HG02870 (cell line): Measurements from ENCODE around the gene TRIM50.
"Not testable (repeated sequence)": the region's sequence is repeated elsewhere in the genome, so short reads cannot be mapped to it uniquely, and the experiment has no call there.

ENCODE experiments used
- ATAC-seq: cut with Tn5 transposase; IDR thresholded peaks from one replicate; pipeline ENCODE4 v1.9.1; 2021; ENCODE audit warnings: mild to moderate bottlenecking, moderate library complexity; ENCODE audit not compliant: unreplicated experiment

TRIM50 gene

GRCh38 chr7:73327922-73328321 lies at the start of gene TRIM50, which contains the start of gene FKBP6:
TSS of gene TRIM50 (minus strand) at chr7:73328082. CDS start at chr7:73324787, 3,295 bp downstream.
TSS of gene FKBP6 (plus strand) at chr7:73328161. CDS start at chr7:73328429, 268 bp downstream.
- not testable (repeated sequence) for ATAC-seq

- no peak for ATAC-seq
These were observed 49.0 kb upstream of the TRIM50 start for GRCh38 chr7:73376671-73377412.

GRCh38 chr7:73376262-73376661 lies 48.4 kb upstream of the TRIM50 start:
- ATAC-seq: not testable (repeated sequence)

- no peak for ATAC-seq
These were observed 45.9 kb upstream of the TRIM50 start for GRCh38 chr7:73373741-73374140.

GRCh38 chr7:73369622-73370021 lies 41.7 kb upstream of the TRIM50 start:
- no peak for ATAC-seq

GRCh38 chr7:73369009-73369408 lies 41.1 kb upstream of the TRIM50 start:
- ATAC-seq: no peak

- no peak for ATAC-seq
These were observed 39.1 kb upstream of the TRIM50 start for GRCh38 chr7:73366990-73367389.

- ATAC-seq: no peak
These were observed 38.2 kb upstream of the TRIM50 start for GRCh38 chr7:73366127-73366526.

GRCh38 chr7:73364006-73364728 lies 36.3 kb upstream of the TRIM50 start:
- ATAC-seq: no peak

- ATAC-seq: no peak
These were observed 35.5 kb upstream of the TRIM50 start for GRCh38 chr7:73363225-73364005.

GRCh38 chr7:73360590-73360989 lies 32.7 kb upstream of the TRIM50 start:
- not testable (repeated sequence) for ATAC-seq

- ATAC-seq: no peak
These were observed 32.0 kb upstream of the TRIM50 start for GRCh38 chr7:73359746-73360375.

GRCh38 chr7:73359306-73359705 lies 31.4 kb upstream of the TRIM50 start:
- no peak for ATAC-seq

GRCh38 chr7:73358590-73359275 lies 30.9 kb upstream of the TRIM50 start:
- ATAC-seq: no peak

GRCh38 chr7:73356159-73356558 lies 28.3 kb upstream of the TRIM50 start:
- ATAC-seq: no peak

GRCh38 chr7:73354821-73355220 lies 26.9 kb upstream of the TRIM50 start:
- no peak for ATAC-seq

GRCh38 chr7:73354196-73354595 lies 26.3 kb upstream of the TRIM50 start:
- no peak for ATAC-seq

GRCh38 chr7:73353243-73353642 lies 25.4 kb upstream of the TRIM50 start:
- no peak for ATAC-seq

GRCh38 chr7:73352784-73353183 lies 24.9 kb upstream of the TRIM50 start:
- no peak for ATAC-seq

- no peak for ATAC-seq
These were observed 23.7 kb upstream of the TRIM50 start for GRCh38 chr7:73351447-73352167.
